GM21825 (cell line): ENCODE results near the gene AFP.

ENCODE experiments used
- ATAC-seq: cut with Tn5 transposase; IDR thresholded peaks from one replicate; pipeline ENCODE4 v1.9.1; 2021; ENCODE audit warnings: mild to moderate bottlenecking, moderate library complexity; ENCODE audit not compliant: unreplicated experiment

The AFP gene

DNA sequence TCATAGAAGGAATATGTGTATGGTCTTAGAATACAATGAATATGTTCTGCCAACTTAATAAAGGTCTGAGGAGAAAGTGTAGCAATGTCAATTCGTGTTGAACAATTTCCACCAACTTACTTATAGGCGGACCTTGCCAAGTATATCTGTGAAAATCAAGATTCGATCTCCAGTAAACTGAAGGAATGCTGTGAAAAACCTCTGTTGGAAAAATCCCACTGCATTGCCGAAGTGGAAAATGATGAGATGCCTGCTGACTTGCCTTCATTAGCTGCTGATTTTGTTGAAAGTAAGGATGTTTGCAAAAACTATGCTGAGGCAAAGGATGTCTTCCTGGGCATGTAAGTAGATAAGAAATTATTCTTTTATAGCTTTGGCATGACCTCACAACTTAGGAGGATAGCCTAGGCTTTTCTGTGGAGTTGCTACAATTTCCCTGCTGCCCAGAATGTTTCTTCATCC lies 22.7 kb upstream of the AFP start:
- ATAC-seq = no peak

- no peak for ATAC-seq
These were observed 21.1 kb upstream of the AFP start for GRCh38 chr4:73414936-73415271.

DNA sequence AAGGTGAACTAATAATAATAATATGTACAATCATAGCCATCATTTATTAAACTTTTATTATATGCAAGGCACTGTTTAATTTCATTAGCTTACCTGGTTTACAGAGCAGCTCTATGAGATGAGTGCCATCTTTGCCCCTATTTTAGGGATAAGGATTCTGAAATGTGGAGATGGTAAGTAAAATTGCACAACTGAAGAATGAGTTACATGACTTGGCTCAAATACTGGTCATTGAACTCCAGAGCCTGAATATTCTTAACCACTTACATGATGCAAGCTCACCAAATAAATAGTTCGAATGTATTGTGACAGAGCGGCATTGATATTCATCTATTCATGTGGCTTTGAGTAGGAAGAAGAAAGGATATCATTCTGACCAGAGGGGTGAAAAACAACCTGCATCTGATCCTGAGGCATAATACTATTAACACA lies 20.2 kb upstream of the AFP start:
- no peak for ATAC-seq

- no peak for ATAC-seq
These were observed 19.5 kb upstream of the AFP start for GRCh38 chr4:73416423-73417087.

DNA sequence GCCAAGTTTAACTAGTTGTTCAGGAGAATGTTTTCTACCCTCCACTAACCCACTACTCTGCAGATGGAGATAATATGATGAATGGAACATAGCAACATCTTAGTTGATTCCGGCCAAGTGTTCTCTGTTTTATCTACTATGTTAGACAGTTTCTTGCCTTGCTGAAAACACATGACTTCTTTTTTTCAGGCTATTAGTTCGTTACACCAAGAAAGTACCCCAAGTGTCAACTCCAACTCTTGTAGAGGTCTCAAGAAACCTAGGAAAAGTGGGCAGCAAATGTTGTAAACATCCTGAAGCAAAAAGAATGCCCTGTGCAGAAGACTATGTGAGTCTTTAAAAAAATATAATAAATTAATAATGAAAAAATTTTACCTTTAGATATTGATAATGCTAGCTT lies 18.7 kb upstream of the AFP start:
- no peak for ATAC-seq

- no peak for ATAC-seq
These were observed 18.0 kb upstream of the AFP start for GRCh38 chr4:73417973-73418372.

DNA sequence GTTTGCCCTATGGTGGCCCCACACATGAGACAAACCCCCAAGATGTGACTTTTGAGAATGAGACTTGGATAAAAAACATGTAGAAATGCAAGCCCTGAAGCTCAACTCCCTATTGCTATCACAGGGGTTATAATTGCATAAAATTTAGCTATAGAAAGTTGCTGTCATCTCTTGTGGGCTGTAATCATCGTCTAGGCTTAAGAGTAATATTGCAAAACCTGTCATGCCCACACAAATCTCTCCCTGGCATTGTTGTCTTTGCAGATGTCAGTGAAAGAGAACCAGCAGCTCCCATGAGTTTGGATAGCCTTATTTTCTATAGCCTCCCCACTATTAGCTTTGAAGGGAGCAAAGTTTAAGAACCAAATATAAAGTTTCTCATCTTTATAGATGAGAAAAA lies 17.3 kb upstream of the AFP start:
- no peak for ATAC-seq

DNA sequence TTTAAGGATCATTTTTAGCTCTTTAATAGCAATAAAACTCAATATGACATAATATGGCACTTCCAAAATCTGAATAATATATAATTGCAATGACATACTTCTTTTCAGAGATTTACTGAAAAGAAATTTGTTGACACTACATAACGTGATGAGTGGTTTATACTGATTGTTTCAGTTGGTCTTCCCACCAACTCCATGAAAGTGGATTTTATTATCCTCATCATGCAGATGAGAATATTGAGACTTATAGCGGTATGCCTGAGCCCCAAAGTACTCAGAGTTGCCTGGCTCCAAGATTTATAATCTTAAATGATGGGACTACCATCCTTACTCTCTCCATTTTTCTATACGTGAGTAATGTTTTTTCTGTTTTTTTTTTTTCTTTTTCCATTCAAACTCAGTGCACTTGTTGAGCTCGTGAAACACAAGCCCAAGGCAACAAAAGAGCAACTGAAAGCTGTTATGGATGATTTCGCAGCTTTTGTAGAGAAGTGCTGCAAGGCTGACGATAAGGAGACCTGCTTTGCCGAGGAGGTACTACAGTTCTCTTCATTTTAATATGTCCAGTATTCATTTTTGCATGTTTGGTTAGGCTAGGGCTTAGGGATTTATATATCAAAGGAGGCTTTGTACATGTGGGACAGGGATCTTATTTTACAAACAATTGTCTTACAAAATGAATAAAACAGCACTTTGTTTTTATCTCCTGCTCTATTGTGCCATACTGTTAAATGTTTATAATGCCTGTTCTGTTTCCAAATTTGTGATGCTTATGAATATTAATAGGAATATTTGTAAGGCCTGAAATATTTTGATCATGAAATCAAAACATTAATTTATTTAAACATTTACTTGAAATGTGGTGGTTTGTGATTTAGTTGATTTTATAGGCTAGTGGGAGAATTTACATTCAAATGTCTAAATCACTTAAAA lies 16.6 kb upstream of the AFP start:
- no peak for ATAC-seq

DNA sequence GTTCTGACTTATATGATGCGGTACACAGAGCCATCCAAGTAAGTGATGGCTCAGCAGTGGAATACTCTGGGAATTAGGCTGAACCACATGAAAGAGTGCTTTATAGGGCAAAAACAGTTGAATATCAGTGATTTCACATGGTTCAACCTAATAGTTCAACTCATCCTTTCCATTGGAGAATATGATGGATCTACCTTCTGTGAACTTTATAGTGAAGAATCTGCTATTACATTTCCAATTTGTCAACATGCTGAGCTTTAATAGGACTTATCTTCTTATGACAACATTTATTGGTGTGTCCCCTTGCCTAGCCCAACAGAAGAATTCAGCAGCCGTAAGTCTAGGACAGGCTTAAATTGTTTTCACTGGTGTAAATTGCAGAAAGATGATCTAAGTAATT lies 15.4 kb upstream of the AFP start:
- no peak for ATAC-seq

DNA sequence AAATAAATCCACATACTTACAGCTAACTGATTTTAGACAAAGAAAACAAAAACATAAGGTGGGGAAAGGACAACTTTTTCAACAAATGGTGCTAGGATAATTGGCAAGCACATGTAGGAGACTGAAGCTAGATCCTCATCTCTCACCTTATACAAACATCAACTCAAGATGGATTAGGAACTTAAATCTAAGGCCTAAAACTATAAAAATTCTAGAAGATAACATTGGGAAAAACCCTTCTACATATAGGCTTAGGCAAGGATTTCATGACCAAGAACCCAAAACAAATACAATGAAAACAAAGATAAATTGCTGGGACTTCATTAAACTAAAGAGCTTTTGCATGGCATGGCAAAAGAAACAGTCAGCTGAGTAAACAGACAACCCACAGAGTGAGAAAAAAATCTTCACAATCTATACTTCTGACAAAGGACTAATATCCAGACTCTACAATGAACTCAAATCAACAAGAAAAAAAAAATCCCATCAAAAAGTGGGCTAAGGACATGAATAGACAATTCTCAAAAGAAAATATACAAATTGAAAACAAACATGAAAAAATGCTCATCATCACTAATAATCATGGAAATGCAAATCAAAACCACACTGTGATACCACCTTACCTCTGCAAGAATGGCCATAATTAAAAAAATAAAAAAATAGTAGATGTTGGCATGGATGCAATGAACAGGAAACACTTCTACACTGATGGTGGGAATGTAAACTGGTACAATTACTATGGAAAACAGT lies 14.1 kb upstream of the AFP start:
- ATAC-seq = no peak

DNA sequence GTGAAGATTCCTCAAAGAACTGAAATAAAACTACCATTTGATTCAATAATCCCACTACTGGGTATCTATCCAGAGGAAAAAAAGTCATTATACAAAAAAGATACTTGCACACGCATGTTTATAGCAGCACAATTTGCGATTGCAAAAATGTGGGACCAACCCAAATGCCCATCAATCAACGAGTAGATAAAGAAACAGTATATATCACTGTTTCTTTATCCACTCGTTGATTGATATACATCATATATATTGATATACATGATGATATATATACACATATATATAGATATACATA lies 13.6 kb upstream of the AFP start:
- no peak for ATAC-seq

- no peak for ATAC-seq
These were observed 12.8 kb upstream of the AFP start for GRCh38 chr4:73423184-73423583.

GRCh38 chr4:73426666-73427065 lies 9.4 kb upstream of the AFP start:
- ATAC-seq = no peak

- no peak for ATAC-seq
These were observed 6.9 kb upstream of the AFP start for GRCh38 chr4:73429118-73429517.

DNA sequence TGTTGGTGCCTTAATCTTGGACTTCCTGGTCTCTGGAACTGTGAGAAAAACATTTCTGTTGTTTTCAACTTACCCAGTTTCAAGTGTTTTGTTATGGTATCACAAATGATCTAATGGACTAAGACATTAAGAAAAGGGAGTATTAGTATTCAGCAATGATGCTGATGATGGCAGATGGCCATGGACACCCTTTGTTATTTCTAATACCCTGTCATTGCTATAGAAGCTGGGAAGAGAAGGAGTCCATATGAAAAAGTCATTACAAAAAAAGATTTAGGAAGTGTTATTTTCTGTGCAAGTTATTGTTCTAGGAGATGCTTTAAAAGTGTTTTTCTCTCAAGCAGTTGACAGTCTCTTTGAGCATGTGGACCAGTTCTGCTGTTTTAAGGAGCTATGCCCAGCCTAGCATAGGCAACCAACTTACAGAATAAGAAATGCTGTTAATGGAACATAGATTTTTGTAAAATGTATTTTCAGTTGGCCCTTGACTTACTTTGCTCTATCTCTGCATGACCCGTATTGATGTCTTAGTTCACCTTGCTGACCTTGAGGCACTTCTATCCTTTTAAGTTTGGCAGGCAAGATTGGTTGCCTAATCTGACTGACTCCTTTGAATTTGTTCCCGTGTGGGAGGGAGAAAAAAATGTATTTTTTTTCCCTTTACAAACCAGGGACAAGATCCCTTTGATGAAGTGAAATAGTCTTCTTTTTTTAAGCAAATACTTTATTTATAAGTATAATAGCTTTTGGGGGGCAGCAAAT lies 6.0 kb upstream of the AFP start:
- ATAC-seq = no peak

- no peak for ATAC-seq
These were observed 4.2 kb upstream of the AFP start for GRCh38 chr4:73431813-73432168.

DNA sequence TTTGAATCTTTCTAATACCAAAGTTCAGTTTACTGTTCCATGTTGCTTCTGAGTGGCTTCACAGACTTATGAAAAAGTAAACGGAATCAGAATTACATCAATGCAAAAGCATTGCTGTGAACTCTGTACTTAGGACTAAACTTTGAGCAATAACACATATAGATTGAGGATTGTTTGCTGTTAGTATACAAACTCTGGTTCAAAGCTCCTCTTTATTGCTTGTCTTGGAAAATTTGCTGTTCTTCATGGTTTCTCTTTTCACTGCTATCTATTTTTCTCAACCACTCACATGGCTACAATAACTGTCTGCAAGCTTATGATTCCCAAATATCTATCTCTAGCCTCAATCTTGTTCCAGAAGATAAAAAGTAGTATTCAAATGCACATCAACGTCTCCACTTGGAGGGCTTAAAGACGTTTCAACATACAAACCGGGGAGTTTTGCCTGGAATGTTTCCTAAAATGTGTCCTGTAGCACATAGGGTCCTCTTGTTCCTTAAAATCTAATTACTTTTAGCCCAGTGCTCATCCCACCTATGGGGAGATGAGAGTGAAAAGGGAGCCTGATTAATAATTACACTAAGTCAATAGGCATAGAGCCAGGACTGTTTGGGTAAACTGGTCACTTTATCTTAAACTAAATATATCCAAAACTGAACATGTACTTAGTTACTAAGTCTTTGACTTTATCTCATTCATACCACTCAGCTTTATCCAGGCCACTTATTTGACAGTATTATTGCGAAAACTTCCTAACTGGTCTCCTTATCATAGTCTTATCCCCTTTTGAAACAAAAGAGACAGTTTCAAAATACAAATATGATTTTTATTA lies 3.6 kb upstream of the AFP start:
- no peak for ATAC-seq

DNA sequence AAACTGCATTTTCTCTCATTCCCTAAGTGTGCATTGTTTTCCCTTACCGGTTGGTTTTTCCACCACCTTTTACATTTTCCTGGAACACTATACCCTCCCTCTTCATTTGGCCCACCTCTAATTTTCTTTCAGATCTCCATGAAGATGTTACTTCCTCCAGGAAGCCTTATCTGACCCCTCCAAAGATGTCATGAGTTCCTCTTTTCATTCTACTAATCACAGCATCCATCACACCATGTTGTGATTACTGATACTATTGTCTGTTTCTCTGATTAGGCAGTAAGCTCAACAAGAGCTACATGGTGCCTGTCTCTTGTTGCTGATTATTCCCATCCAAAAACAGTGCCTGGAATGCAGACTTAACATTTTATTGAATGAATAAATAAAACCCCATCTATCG lies 2.9 kb upstream of the AFP start:
- no peak for ATAC-seq

DNA sequence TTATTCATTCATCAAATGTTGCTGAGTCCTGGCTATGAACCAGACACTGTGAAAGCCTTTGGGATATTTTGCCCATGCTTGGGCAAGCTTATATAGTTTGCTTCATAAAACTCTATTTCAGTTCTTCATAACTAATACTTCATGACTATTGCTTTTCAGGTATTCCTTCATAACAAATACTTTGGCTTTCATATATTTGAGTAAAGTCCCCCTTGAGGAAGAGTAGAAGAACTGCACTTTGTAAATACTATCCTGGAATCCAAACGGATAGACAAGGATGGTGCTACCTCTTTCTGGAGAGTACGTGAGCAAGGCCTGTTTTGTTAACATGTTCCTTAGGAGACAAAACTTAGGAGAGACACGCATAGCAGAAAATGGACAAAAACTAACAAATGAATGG lies 1.7 kb upstream of the AFP start:
- peak; percentile 57 for ATAC-seq
